IMR-90 (cell line): ENCODE results near the gene IDH3A.

Experiments used
- BHLHE40 ChIP-seq: fragments of 150-350 bp; IDR thresholded peaks from 2 replicates; pipeline ENCODE4 v1.6.1; 2016; ENCODE audit warnings: mild to moderate bottlenecking, low read depth, low read length
- CEBPB ChIP-seq: IDR thresholded peaks from 2 replicates; pipeline ENCODE4 v1.6.1; 2012; ENCODE audit warnings: low read depth, low read length, improper control_type of control experiment
- CHD1 ChIP-seq: IDR thresholded peaks from 2 replicates; pipeline ENCODE4 v1.6.1; 2012; ENCODE audit warnings: low read depth, low read length, improper control_type of control experiment
- MAFK ChIP-seq: IDR thresholded peaks from 2 replicates; pipeline ENCODE4 v1.6.1; 2012; ENCODE audit warnings: low read depth, low read length, improper control_type of control experiment
- MAZ ChIP-seq: IDR thresholded peaks from 2 replicates; pipeline ENCODE4 v1.6.1; 2012; ENCODE audit warnings: low read depth, mild to moderate bottlenecking, low read length, improper control_type of control experiment, moderate library complexity, borderline replicate concordance
- POLR2A ChIP-seq: IDR thresholded peaks from 2 replicates; pipeline ENCODE4 v1.6.1; 2012; ENCODE audit warnings: mild to moderate bottlenecking, low read depth, low read length
- RAD21 ChIP-seq: IDR thresholded peaks from 2 replicates; pipeline ENCODE4 v1.6.1; 2012; ENCODE audit warnings: low read length, improper control_type of control experiment
- RCOR1 ChIP-seq: IDR thresholded peaks from 2 replicates; pipeline ENCODE4 v1.6.1; 2012; ENCODE audit warnings: mild to moderate bottlenecking, low read length, improper control_type of control experiment; ENCODE audit not compliant: insufficient replicate concordance
- RFX5 ChIP-seq: IDR thresholded peaks from 2 replicates; pipeline ENCODE4 v1.8.0; 2012; ENCODE audit warnings: low read depth, mild to moderate bottlenecking, low read length, moderate library complexity
- SMC3 ChIP-seq: fragments of 150-350 bp; IDR thresholded peaks from 2 replicates; pipeline ENCODE4 v1.6.1; 2016; ENCODE audit warnings: low read depth, mild to moderate bottlenecking, antibody characterized with exemption, low read length, moderate library complexity
- TF ChIP-seq, protein P1 (sequence below): conservative IDR thresholded peaks from 2 replicates; pipeline ENCODE4 v1.5.1; 2012; ENCODE audit warnings: mild to moderate bottlenecking, low read depth, low read length, improper control_type of control experiment
- TF ChIP-seq, protein P2 (sequence below): fragments of 150-350 bp; IDR thresholded peaks from 2 replicates; pipeline ENCODE4 v1.6.1; 2016; ENCODE audit warnings: low read depth, mild to moderate bottlenecking, low read length, moderate library complexity, borderline replicate concordance

DNA sequence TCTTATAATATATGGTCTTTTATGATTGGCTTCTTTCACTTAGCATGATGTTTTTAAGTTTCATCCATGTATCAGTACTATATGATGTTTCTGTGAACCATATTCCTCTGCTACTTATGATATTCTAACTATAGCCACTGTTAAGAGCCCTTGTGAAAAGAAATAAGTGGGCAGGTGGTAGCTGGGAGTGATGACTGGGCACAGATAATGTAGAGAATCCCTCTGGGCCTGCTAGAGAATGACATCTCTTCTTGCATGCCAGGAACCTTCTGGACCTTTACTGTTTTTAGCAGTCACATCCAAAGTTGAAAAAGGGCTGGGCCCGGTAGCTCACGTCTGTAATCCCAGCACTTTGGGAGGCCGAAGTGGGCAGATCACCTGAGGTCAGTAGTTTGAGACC is 10.2 kb downstream of the IDH3A start:
- TF ChIP-seq CHD1 (no peak), RAD21 (no peak), POLR2A (no peak), BHLHE40 (no peak), RCOR1 (no peak), SMC3 (no peak), MAZ (no peak), CEBPB (no peak), MAFK (no peak), RFX5 (no peak)
- TF ChIP-seq, protein P1, sequence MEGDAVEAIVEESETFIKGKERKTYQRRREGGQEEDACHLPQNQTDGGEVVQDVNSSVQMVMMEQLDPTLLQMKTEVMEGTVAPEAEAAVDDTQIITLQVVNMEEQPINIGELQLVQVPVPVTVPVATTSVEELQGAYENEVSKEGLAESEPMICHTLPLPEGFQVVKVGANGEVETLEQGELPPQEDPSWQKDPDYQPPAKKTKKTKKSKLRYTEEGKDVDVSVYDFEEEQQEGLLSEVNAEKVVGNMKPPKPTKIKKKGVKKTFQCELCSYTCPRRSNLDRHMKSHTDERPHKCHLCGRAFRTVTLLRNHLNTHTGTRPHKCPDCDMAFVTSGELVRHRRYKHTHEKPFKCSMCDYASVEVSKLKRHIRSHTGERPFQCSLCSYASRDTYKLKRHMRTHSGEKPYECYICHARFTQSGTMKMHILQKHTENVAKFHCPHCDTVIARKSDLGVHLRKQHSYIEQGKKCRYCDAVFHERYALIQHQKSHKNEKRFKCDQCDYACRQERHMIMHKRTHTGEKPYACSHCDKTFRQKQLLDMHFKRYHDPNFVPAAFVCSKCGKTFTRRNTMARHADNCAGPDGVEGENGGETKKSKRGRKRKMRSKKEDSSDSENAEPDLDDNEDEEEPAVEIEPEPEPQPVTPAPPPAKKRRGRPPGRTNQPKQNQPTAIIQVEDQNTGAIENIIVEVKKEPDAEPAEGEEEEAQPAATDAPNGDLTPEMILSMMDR, result no peak
- TF ChIP-seq, protein P2, sequence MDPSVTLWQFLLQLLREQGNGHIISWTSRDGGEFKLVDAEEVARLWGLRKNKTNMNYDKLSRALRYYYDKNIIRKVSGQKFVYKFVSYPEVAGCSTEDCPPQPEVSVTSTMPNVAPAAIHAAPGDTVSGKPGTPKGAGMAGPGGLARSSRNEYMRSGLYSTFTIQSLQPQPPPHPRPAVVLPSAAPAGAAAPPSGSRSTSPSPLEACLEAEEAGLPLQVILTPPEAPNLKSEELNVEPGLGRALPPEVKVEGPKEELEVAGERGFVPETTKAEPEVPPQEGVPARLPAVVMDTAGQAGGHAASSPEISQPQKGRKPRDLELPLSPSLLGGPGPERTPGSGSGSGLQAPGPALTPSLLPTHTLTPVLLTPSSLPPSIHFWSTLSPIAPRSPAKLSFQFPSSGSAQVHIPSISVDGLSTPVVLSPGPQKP, result no peak
